SK-N-SH (cell line): Measurements from ENCODE around the gene MPP7. TPM values are rescaled to one million over a fixed set of nuclear protein-coding genes. Genes with fewer than 3 reads are reported as not detected.

ENCODE experiments used
- CTCF ChIA-PET: fragments of 300-600, 350-600 bp; formaldehyde crosslinking; extraction: SDS; loops from one replicate; lab custom pipeline; 2021; lab: Yijun Ruan, JAX
- POLR2A ChIA-PET: fragments of 350-600 bp; sonication (Branson Sonifier 250); formaldehyde crosslinking; extraction: SDS; loops from one replicate; lab custom pipeline; 2020; ENCODE audit warnings: antibody characterized with exemption, inconsistent platforms; lab: Yijun Ruan, JAX
- DNase-seq: peaks from one replicate; pipeline ENCODE4 v3.0.0; 2012
- H2AFZ ChIP-seq: fragments of 200-600 bp; sonication (generic); 2 replicates; pipeline ENCODE4 v1.8.1; 2016; ENCODE audit warnings: antibody characterized with exemption, mild to moderate bottlenecking, low read depth
- H3F3A ChIP-seq: fragments of 200-600 bp; sonication (generic); replicated peaks from 2 replicates; pipeline ENCODE3; 2016; ENCODE audit warnings: antibody characterized with exemption, mild to moderate bottlenecking; ENCODE audit not compliant: insufficient read depth
- H3K27ac ChIP-seq, 2 experiments: fragments of 200-500 bp in 1 of 2; fragments of 200-600 bp in 1 of 2; sonication (Bioruptor generic) in 1 of 2; sonication (generic), shearing (Covaris generic) in 1 of 2; 2 replicates each; pipeline versions ENCODE4 v1.5.1 to v1.6.1; 2014 to 2016; ENCODE audit warnings: low read depth in 2 of 2, inconsistent platforms in 1 of 2, low read length in 1 of 2, mild to moderate bottlenecking in 1 of 2, mixed read lengths in 1 of 2
- H3K27me3 ChIP-seq: fragments of 200-600 bp; sonication (generic), shearing (Covaris generic); 2 replicates; pipeline ENCODE4 v1.6.1; 2016; ENCODE audit warnings: mixed run types; ENCODE audit not compliant: insufficient read depth
- H3K36me3 ChIP-seq, 2 experiments: fragments of 200-500 bp in 1 of 2; fragments of 200-600 bp in 1 of 2; sonication (Bioruptor generic) in 1 of 2; sonication (generic) in 1 of 2; replicated peaks in 1 of 2; 2 replicates each; pipeline versions ENCODE3 to v1.5.1; 2014 to 2016; ENCODE audit warnings: low read length in 1 of 2, mild to moderate bottlenecking in 1 of 2; ENCODE audit not compliant: insufficient read depth in 2 of 2, control insufficient read depth in 1 of 2
- H3K4me1 ChIP-seq, 2 experiments: fragments of 200-500 bp in 1 of 2; fragments of 200-600 bp in 1 of 2; sonication (Bioruptor generic) in 1 of 2; sonication (generic), shearing (Covaris generic) in 1 of 2; 2 replicates each; pipeline versions ENCODE4 v1.5.1 to v1.6.1; 2014 to 2016; ENCODE audit warnings: low read depth in 1 of 2, low read length in 1 of 2, mixed run types in 1 of 2; ENCODE audit not compliant: insufficient read depth in 2 of 2, control insufficient read depth in 1 of 2
- H3K4me2 ChIP-seq: fragments of 200-600 bp; sonication (generic), shearing (Covaris generic); 2 replicates; pipeline ENCODE4 v1.6.1; 2017; ENCODE audit warnings: mixed run types
- H3K4me3 ChIP-seq, 2 experiments: fragments of 200-500 bp in 1 of 2; fragments of 200-600 bp in 1 of 2; sonication (Bioruptor generic) in 1 of 2; sonication (generic), shearing (Covaris generic) in 1 of 2; 2 replicates each; pipeline versions ENCODE4 v1.5.1 to v1.8.1; 2014 to 2016; ENCODE audit warnings: low read depth in 2 of 2, inconsistent platforms in 1 of 2, low read length in 1 of 2, mild to moderate bottlenecking in 1 of 2, mixed read lengths in 1 of 2, moderate library complexity in 1 of 2
- H3K79me2 ChIP-seq: fragments of 200-600 bp; sonication (generic); 2 replicates; pipeline ENCODE4 v1.8.1; 2017; ENCODE audit warnings: mild to moderate bottlenecking; ENCODE audit not compliant: insufficient read depth
- H3K9ac ChIP-seq: fragments of 200-600 bp; sonication (generic); 2 replicates; pipeline ENCODE4 v1.6.1; 2017; ENCODE audit warnings: mixed run types
- H3K9me2 ChIP-seq: fragments of 200-600 bp; sonication (generic); 2 replicates; pipeline ENCODE4 v1.6.1; 2017; ENCODE audit warnings: mixed run types
- H3K9me3 ChIP-seq: fragments of 200-600 bp; sonication (generic); 2 replicates; pipeline ENCODE4 v1.6.1; 2017; ENCODE audit warnings: mixed run types, mild to moderate bottlenecking, moderate library complexity
- H4K20me1 ChIP-seq: fragments of 200-600 bp; sonication (generic); 2 replicates; pipeline ENCODE4 v1.6.1; 2017; ENCODE audit warnings: mild to moderate bottlenecking, mixed run types; ENCODE audit not compliant: insufficient read depth
- CTCF ChIP-seq: fragments of 200-600 bp; sonication (generic); IDR thresholded peaks from 2 replicates; pipeline ENCODE4 v1.6.1; 2017; ENCODE audit warnings: antibody characterized with exemption, mild to moderate bottlenecking, moderate library complexity
- EP300 ChIP-seq, 2 experiments: IDR thresholded peaks; 2 replicates each; pipeline versions ENCODE4 v1.4.0 to v1.6.1; 2012; ENCODE audit warnings: borderline replicate concordance in 1 of 2, low read depth in 1 of 2, low read length in 1 of 2
- FOXM1 ChIP-seq: IDR thresholded peaks from 2 replicates; pipeline ENCODE4 v1.4.0; 2012; ENCODE audit warnings: low read depth, mild to moderate bottlenecking
- GATA2 ChIP-seq: sonication (generic); formaldehyde crosslinking; IDR thresholded peaks from 2 replicates; pipeline ENCODE4 v1.5.0; 2020; ENCODE audit warnings: mild to moderate bottlenecking, missing genetic modification reagents
- JUND ChIP-seq: IDR thresholded peaks from 2 replicates; pipeline ENCODE4 v1.4.0; 2012
- MAX ChIP-seq: IDR thresholded peaks from 2 replicates; pipeline ENCODE4 v1.4.0; 2012; ENCODE audit warnings: low read depth
- MEF2A ChIP-seq: IDR thresholded peaks from 2 replicates; pipeline ENCODE4 v1.4.0; 2012; ENCODE audit warnings: low read depth, borderline replicate concordance
- NFIC ChIP-seq: IDR thresholded peaks from 2 replicates; pipeline ENCODE4 v1.4.0; 2012; ENCODE audit warnings: borderline replicate concordance
- NRF1 ChIP-seq: IDR thresholded peaks from 2 replicates; pipeline ENCODE4 v1.6.1; 2012; ENCODE audit warnings: low read depth, mild to moderate bottlenecking, low read length
- PBX3 ChIP-seq: IDR thresholded peaks from 2 replicates; pipeline ENCODE4; 2012
- RAD21 ChIP-seq: IDR thresholded peaks from 2 replicates; pipeline ENCODE4 v1.6.1; 2012; ENCODE audit warnings: mild to moderate bottlenecking, low read length
- RCOR1 ChIP-seq: fragments of 150-350 bp; IDR thresholded peaks from 2 replicates; pipeline ENCODE4 v1.6.1; 2017; ENCODE audit warnings: antibody characterized with exemption, low read length
- YY1 ChIP-seq: IDR thresholded peaks from 2 replicates; pipeline ENCODE4 v1.4.0; 2012; ENCODE audit warnings: low read depth, mild to moderate bottlenecking
- WGBS: methylation state at CpG from one replicate; pipeline ENCODE4 v1.1.6; 2017; ENCODE audit warnings: low lambda C conversion rate; 5-methylcytosine and 5-hydroxymethylcytosine counted together
- polyA plus RNA-seq, 3 experiments: library from polyadenylated mRNA; depleted of rRNA; stranded (reverse); fragments of >200 nt; gene quantifications; 2 replicates each; pipeline ENCODE4 v1.2.3, GENCODE V29; 2012
- TF ChIP-seq, protein P1 (sequence below): fragments of 150-350 bp; IDR thresholded peaks from 2 replicates; pipeline ENCODE4 v1.6.1; 2017; ENCODE audit warnings: antibody characterized with exemption, low read length, low read depth, borderline replicate concordance
- TF ChIP-seq, protein P2 (sequence below): IDR thresholded peaks from 2 replicates; pipeline ENCODE4 v1.4.0; 2012; ENCODE audit warnings: low read depth, borderline replicate concordance

MPP7 gene
- polyA plus RNA-seq, 1 of the 3 experiments (the other 2 are of a cell fraction) = not detected

- H3K9ac ChIP-seq = no peak overlapping the region
- no peak for DNase-seq
- ChIA-PET POLR2A (no interaction called here), CTCF (interaction anchor here (0.7 to 2.5 kb wide), 3 partner anchors 12 to 796 kb away, joined by 3 to 12 read pairs (median 3); no protein-coding TSS in a partner anchor)
- peaks cover 0 to 11% of the 10 kb centered on the region in 2 experiments; a peak in 2 of 4 replicates for H3K4me1 ChIP-seq
- WGBS = 6% methylated on average over 6 of the region's 6 CpGs
- H3K79me2 ChIP-seq = no peaks in the 10 kb centered on the region
- no peak overlapping the region for H3K4me3 ChIP-seq
- H3K27ac ChIP-seq = no peak overlapping the region
- H3K27me3 ChIP-seq = peaks cover 22% of the 10 kb centered on the region; the same call in 1 of the 2 replicates
- H3K9me3 ChIP-seq = no peaks in the 10 kb centered on the region
- H3K9me2 ChIP-seq = no peaks in the 10 kb centered on the region
- TF ChIP-seq RCOR1 (no peak), NRF1 (no peak), GATA2 (CRISPR knock-in tag) (no peak), PBX3 (0 out of 2 replicates have a peak, but pooled peaks have one; percentile 13), NFIC (no peak)
- TF ChIP-seq, protein P1, sequence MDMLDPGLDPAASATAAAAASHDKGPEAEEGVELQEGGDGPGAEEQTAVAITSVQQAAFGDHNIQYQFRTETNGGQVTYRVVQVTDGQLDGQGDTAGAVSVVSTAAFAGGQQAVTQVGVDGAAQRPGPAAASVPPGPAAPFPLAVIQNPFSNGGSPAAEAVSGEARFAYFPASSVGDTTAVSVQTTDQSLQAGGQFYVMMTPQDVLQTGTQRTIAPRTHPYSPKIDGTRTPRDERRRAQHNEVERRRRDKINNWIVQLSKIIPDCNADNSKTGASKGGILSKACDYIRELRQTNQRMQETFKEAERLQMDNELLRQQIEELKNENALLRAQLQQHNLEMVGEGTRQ = no peak
- peak overlapping the region; percentile 65; the same call in 1 of the 2 replicates for H3K4me2 ChIP-seq
- peaks cover 12% of the 10 kb centered on the region for H3F3A ChIP-seq
- H2AFZ ChIP-seq = no peak overlapping the region
- H3K36me3 ChIP-seq = no peaks in the 10 kb centered on the region
- H4K20me1 ChIP-seq = no peaks in the 10 kb centered on the region
Measured at GRCh38 chr10:28254290-28254985, 48.4 kb downstream of the MPP7 start.

DNA sequence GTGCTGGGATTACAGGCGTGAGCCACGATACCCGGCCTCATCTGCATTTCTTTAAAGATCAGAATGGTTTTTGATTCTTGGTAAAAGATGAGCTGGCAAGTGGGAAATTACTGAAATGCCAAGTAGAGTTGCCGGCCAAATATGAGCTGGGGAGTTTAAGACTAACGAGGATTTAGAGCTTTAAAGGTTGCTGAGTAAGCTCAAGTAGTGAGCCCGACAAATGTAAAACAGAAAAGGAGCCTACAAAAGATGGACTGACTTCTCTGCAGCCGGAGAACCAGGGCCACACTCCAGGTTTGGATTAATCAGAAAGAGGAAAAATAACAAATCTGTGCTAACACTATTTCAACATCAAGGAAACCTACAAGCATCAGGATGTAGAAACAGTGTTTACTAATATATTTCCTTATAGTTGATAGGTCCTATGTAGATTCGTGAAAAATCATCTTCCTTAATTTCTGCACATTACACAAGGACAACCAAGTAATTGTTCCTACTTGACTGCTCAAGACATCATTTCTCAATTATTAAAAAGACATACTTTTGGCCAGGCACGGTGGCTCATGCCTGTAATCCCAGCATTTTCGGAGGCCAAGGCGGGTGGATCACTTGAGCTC, 49.6 kb downstream of the MPP7 start:
- Histone ChIP-seq H3K4me3 (no peak overlapping the region), H3K79me2 (no peaks in the 10 kb centered on the region), H3K9ac (no peak overlapping the region), H3K9me2 (no peaks in the 10 kb centered on the region), H3K4me2 (no peak overlapping the region), H3K9me3 (no peaks in the 10 kb centered on the region), H2AFZ (no peak overlapping the region), H3K36me3 (no peaks in the 10 kb centered on the region)
- DNase-seq = no peak
- ChIA-PET CTCF (interaction anchor here (0.7 to 3.7 kb wide), 4 partner anchors 11 to 795 kb away, joined by 3 to 29 read pairs (median 8); no protein-coding TSS in a partner anchor), POLR2A (no interaction called here)
- TF ChIP-seq, protein P1 = no peak
- TF ChIP-seq, protein P2, sequence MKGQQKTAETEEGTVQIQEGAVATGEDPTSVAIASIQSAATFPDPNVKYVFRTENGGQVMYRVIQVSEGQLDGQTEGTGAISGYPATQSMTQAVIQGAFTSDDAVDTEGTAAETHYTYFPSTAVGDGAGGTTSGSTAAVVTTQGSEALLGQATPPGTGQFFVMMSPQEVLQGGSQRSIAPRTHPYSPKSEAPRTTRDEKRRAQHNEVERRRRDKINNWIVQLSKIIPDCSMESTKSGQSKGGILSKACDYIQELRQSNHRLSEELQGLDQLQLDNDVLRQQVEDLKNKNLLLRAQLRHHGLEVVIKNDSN = no peak
- TF ChIP-seq CTCF = no peak
- no peak for TF ChIP-seq FOXM1
- TF ChIP-seq JUND = no peak
- no peak for TF ChIP-seq RAD21
- no peak for TF ChIP-seq EP300 (IDR thresholded peaks at IDR 0.05; ENCODE audit: borderline replicate concordance in 1 of 2, low read depth in 1 of 2, low read length in 1 of 2)
- TF ChIP-seq MAX = no peak
- no peak for TF ChIP-seq YY1
- TF ChIP-seq MEF2A = no peak
- TF ChIP-seq, all 33 proteins: peak for 0
- 8% methylated on average over 11 of the region's 11 CpGs for WGBS
- Histone ChIP-seq H3F3A (peaks cover 12% of the 10 kb centered on the region), H3K27me3 (peaks cover 22% of the 10 kb centered on the region; the same call in 1 of the 2 replicates), H3K27ac (no peak overlapping the region), H3K4me1 (peaks cover 0 to 11% of the 10 kb centered on the region in 2 experiments; a peak in 2 of 4 replicates), H4K20me1 (no peaks in the 10 kb centered on the region)
